HG02610 (cell line): Measurements from ENCODE around the gene PRSS36.

Experiments
- ATAC-seq: cut with Tn5 transposase; IDR thresholded peaks from one replicate; pipeline ENCODE4 v1.9.1; 2021; ENCODE audit warnings: mild to moderate bottlenecking, moderate library complexity; ENCODE audit not compliant: unreplicated experiment

Gene PRSS36

GRCh38 chr16:31128711-31129567 lies 20.9 kb downstream of the PRSS36 start:
- no peak for ATAC-seq

- ATAC-seq: no peak
Measured at GRCh38 chr16:31127182-31127581, 22.7 kb downstream of the PRSS36 start.

GRCh38 chr16:31125844-31126243 lies 24.0 kb downstream of the PRSS36 start:
- ATAC-seq: no peak

- ATAC-seq: no peak
Measured at GRCh38 chr16:31120129-31120528, 29.7 kb downstream of the PRSS36 start.

GRCh38 chr16:31118223-31119155 lies 31.4 kb downstream of the PRSS36 start:
- ATAC-seq: no peak

GRCh38 chr16:31117384-31118222 lies 32.3 kb downstream of the PRSS36 start, which contains the start of gene KAT8:
Gene KAT8, plus strand, starts transcription at chr16:31117664. Its CDS starts 18 bp downstream, at chr16:31117682.
- peak; percentile 89 for ATAC-seq

- no peak for ATAC-seq
Measured at GRCh38 chr16:31114468-31114867, 35.4 kb downstream of the PRSS36 start.

GRCh38 chr16:31113121-31114120 lies 36.4 kb downstream of the PRSS36 start:
- ATAC-seq: no peak

GRCh38 chr16:31112711-31113110 lies 37.2 kb downstream of the PRSS36 start:
- no peak for ATAC-seq

GRCh38 chr16:31111881-31112466 lies 37.9 kb downstream of the PRSS36 start:
- ATAC-seq: no peak

GRCh38 chr16:31110106-31111034 lies 39.5 kb downstream of the PRSS36 start:
- ATAC-seq: no peak

- no peak for ATAC-seq
Measured at GRCh38 chr16:31109622-31110021, 40.2 kb downstream of the PRSS36 start.

GRCh38 chr16:31108794-31109558 lies 40.9 kb downstream of the PRSS36 start:
- ATAC-seq: no peak

GRCh38 chr16:31108035-31108793 lies 41.7 kb downstream of the PRSS36 start, which contains the start of gene BCKDK:
Gene BCKDK, plus strand, starts transcription at chr16:31108386. Its CDS starts 838 bp downstream, at chr16:31109224.
- ATAC-seq: peak; percentile 79

GRCh38 chr16:31107465-31107867 lies 42.4 kb downstream of the PRSS36 start:
- ATAC-seq: peak; percentile 55
